ELF-1 (cell line): ENCODE data around the gene FAAP100.
"Not testable (repeated sequence)": the region's sequence is repeated elsewhere in the genome, so short reads cannot be mapped to it uniquely, and the experiment has no call there.

Source experiments
- DNase-seq: peaks from one replicate; pipeline ENCODE4 v3.0.0-alpha.2; 2016; ENCODE audit warnings: low read depth, low spot score

Gene FAAP100

DNA sequence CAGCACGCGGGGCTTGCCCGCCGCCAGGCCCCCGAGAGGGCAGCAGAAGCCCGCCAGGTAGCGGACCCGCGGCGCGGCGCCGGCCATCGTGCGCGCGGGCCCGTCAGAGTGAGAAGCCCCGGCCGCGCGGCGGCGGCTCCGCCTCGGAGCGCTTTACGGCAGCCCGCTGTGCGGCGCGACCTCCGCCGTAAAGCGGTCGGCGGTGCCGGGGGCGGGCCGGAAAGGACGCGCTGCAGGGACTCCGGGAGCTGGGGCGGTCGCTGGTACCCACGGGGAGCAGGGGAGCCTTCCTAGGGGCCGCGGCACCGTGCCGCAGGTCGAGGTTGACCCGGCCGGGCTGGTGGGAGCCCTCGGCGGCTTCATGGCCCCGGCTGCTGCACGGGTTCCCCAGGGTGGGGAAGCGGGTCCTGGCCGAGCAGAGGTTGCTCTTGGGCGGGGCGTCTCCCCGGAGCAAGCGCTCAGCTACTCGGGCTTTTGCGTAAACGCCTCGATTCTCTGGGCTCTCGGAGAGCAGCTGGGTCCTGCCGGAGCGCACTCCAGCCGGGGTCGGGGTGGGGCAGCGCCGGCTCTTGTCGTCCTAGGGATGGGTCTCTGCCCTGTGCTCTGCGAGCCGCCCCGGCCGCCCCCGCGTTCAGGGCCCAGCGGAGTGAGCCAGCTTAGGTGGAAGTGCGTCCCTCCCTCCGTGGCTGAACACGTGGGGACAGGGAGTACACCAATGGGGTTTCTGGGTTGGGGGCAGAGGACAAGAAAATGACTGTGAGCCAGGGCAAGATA lies at the start of gene FAAP100:
Gene FAAP100 (minus strand): TSS at position 110 of the 774 bp plus-strand sequence. CDS start 23 bp downstream, at position 87.
- peak; percentile 89 for DNase-seq

DNA sequence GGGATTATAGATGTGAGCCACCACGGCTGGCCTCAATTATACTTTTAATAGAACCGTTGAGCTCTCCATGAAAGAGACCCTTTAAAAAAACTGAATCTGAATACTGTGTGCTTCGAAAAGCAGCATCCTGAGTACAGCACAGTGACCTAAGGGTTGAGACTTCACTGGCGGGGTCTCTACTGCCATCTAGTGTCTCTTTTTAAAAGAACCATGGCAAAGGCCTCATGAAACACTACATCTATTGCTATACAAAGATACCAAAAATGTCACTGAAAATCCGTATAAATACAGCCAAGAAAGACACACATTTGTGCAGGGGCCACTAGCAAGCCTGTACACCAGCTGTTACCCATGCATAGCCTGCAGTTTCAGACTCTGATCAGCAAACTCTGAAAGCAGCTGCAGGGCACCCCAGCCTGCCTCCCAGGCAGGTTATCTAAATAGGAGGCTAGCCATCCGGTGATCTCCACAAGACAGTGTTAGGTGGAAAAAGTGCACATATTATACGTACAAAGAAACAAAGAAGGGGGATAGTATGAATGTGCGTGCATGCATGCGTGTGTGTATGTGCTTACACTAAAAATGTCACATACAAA lies 49.5 kb upstream of the FAAP100 start:
- peak; percentile 56 for DNase-seq

DNA sequence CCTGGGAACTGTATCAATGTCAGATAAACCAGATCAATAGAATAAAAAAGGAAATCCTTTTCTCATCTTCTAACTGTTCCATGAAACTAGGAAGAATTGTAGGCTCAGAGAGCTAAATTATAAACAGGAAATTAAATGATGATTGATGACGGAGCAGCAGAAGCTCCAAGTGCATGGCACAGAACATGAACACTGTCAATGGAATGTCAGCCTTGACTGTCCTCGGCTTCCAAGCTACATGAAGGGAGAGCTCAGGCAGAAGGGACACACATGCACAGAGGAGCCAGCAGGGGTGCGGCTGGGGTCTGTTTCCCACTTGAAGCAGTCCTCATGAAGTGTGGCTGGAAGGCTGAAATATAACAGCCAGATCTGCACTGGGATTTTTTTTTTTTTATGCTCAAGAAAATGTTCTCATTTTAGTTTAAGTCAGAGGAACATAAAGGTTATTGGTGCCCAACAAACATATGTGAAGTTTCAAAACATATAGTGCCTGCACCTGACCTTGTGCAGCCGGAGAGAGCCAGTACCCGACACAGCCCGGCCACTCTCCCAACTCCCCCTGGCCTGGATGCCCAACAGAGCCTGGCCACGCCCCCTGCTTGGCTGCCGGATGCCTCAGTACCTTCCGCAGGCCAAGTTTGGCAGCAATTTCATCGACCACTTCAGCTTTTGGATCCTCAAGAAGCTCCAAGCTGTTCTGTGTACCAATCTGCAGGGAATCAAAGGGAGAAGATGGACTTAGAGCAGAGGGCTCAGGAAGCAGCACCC lies 47.8 kb upstream of the FAAP100 start:
- no peak for DNase-seq

DNA sequence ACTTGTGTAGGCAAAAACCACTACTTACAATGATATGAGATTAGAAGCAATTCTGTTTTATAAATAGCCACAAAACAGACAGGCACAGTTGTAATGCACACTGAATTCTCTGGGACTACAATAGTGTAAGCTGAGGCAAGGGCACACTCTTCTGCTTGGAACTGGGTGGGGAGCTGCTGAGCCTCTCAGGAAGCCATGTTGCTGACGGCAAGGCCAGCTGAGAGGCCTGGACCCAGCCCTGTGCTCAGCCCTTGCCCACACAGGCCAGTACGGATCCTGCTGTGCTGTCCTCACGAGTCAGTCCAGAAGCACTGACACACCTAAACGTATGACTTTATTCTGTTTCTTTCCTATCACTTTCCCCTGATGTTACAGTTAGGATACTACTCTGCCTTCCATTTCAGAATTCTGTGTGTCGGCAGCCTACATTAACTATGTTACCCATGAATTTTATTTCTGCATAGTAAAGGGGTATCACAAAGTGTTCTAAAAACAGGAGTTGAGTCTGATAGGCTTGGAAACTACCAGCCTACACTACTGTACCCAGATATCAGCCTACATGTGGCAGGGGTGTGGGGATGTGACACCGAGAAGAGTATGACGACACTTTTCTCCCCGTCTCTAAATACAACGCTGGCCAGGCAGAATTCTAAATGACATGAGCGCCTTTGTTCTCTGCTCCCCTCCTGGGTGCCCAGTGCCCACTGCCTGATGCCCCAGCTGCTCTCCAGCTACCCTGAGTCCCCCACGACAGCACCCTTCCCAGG lies 41.1 kb upstream of the FAAP100 start:
- DNase-seq = no peak

GRCh38 chr17:81591971-81592370 lies 39.8 kb upstream of the FAAP100 start:
- no peak for DNase-seq

DNA sequence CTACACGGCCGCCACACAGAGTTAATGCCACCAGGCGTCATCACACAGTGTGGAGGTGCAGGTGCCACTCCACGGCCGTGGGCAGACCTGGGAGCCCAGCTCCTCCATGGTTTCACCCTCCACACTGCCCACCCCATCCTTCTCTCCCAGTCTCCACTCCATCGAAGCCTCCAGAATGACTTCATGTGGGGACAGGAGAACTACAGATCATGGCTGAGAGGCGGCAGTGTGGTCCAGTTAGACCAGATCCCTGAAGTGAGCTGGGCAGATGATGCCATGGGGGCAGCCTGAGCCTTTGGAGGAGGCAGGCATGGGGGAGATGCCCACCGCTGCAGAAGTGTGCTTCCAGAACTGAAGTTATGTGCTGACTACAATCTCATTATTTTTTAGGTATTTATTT lies 38.0 kb upstream of the FAAP100 start:
- no peak for DNase-seq

GRCh38 chr17:81589612-81590011 lies 37.5 kb upstream of the FAAP100 start:
- DNase-seq = no peak

DNA sequence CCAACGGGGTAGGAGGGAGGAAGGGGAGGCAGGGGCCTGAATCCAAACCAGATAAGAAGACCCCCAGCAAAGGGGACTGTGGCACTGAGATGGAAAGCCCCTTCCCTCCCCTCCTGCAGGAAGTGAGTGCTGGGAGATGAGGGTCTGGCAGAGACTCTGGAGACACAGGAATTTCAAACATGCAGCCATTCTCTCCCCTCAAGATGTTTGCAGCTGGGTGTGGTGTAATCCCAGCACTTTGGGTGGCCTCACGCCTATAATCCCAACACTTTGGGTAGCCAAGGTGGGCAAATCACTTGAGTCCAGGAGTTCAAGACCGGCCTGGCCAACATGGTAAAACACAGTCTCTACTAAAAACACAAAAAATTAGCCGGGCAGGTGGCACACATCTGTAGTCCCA lies 33.9 kb upstream of the FAAP100 start:
- peak; percentile 46 for DNase-seq

- DNase-seq = not testable (repeated sequence)
Measured at GRCh38 chr17:81584771-81585170, 32.6 kb upstream of the FAAP100 start.

DNA sequence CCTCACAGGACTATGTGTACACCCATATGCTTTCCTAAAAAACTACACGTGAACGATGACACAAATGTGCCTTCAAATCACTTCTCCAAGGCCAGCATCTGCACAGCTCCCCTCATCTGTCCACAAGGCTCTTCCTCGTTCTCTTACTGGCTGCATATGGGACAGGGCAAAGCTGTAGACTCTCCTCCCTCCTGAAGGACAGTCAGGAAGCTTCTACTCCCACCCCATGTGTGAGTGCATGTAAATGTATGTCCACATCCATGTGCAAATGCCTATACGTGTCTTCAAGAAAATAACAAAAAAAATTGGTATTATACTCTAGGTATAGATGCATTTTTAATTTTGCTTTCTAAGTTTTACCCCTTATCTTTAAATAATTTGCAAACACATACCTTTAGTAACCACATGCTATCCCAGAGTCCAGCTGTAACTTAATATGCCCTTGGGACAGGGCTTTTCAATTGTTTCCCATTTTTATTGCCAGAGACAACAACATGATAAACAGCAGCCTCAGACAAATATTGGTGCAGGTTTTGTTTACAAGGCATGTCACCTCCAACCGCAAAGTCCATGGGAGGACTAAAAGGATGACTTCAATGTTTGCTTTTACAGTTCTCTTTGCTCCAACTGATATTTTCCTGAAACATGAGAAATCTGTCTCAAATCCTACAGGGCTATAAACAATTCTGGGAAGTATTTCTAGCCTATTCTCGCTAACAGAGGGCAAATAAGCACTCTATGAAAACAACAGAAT lies 31.6 kb upstream of the FAAP100 start:
- DNase-seq = no peak

- no peak for DNase-seq
Measured at GRCh38 chr17:81582749-81583148, 30.6 kb upstream of the FAAP100 start.

DNA sequence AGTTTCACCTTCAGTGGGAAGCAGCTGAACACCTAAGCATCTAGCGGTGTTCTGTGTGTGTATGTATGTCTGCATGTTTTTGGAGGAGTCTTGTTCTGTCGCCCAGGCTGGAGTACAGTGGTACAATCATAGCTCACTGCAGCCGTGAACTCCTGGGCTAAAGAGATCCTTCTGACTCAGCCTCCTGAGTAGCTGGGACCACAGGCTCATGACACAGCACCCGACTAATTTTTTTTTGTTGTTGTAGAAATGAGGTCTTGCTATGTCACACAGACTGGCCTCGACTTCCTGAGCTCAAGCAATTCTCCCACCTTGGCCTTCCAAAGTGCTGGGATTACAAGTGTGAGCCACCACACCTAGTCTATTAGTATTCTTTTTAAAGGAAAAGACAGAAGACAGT lies 30.2 kb upstream of the FAAP100 start:
- no peak for DNase-seq

- no peak for DNase-seq
Measured at GRCh38 chr17:81581758-81582157, 29.6 kb upstream of the FAAP100 start.

DNA sequence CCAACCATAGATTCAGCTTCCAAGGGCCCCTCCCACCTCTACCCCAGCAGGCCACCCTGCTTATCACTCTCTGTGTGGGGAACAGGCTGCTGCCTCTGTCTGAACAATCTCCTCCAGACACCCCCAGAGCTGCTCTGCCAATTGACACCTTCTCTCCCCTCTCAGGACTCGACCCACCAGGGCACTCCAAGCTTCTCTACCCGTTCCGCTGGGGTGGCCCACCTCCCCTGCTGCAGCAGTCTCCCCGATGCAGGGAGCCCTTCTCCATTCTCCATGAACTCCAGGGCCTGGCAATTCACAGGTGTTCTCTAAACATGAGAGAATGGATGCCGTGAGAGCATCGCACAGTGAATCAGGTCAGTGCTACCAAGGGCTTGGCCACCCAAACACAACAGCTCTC lies 28.3 kb upstream of the FAAP100 start:
- DNase-seq = no peak

DNA sequence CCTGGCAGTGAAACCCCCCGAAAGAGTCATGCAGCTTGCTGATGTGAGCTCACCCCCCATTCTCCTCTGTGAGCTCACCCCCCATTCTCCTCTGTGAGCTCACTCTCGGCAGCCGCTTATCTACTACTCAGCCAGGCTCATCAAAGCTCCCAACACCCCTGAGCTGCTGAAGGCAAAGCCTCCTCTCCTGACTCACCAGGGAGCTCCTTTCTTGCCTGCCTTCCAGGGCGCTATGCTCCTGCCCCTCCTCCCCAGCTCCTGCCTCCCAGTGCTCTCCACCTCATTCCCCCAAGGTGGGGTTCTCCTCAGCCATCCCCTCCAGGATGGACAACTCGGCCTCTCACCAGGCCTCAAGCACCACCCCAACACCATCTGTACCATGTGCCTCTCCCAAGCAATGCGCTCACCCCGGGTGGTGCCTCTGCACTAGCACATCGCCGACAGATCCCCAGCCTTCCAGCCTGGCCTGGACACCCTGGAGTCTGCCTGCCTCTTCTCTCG lies 27.7 kb upstream of the FAAP100 start:
- peak; percentile 39 for DNase-seq

GRCh38 chr17:81579298-81579697 lies 27.1 kb upstream of the FAAP100 start:
- no peak for DNase-seq

DNA sequence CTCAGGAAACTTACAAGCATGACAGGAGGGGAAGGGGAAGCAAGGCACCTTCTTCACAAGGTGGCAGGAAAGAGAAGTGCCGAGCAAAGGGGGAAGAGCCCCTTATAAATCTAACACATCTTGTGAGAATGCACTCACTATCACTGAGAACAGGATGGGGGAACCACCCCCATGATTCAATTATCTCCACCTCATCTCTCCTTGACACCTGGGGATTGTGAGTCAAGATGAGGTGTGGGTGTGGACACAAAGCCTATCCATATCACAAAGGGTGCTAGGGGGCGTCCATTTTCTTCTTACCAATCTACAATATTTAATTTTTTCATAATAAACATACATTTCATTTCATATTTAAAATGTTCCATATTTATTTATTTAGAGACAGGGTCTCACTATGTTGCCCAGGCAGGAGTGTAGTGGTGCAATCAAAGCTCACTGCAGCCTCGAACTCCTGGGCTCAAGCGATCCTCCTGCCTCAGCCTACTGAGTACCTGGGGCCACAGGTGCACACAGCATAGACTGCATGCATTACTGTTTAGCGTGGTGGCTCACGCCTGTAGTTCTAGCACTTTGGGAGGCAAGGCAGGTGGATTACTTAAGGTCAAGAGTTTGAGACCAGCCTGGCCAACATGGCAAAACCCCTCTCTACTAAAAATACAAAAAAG lies 26.5 kb upstream of the FAAP100 start:
- no peak for DNase-seq

DNA sequence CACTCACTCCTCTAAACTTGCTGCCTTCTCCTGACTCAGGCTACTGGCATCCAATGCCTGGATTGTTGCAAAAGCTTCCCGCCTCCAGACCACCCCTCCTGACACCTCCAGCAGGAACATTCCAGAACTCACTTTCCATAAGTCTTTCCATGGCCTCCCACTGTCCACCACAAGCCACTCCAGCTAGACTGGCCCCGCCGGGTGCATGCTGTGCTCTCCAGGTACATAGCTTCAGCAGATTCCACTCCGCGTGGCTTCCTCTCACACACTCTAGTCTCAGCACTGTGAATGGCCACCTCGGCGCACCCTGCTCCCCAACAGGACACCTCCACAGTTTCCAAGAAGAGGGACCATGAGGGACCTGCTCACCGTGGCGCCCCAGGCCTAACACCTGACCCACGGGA lies 25.9 kb upstream of the FAAP100 start:
- DNase-seq = peak; percentile 20

DNA sequence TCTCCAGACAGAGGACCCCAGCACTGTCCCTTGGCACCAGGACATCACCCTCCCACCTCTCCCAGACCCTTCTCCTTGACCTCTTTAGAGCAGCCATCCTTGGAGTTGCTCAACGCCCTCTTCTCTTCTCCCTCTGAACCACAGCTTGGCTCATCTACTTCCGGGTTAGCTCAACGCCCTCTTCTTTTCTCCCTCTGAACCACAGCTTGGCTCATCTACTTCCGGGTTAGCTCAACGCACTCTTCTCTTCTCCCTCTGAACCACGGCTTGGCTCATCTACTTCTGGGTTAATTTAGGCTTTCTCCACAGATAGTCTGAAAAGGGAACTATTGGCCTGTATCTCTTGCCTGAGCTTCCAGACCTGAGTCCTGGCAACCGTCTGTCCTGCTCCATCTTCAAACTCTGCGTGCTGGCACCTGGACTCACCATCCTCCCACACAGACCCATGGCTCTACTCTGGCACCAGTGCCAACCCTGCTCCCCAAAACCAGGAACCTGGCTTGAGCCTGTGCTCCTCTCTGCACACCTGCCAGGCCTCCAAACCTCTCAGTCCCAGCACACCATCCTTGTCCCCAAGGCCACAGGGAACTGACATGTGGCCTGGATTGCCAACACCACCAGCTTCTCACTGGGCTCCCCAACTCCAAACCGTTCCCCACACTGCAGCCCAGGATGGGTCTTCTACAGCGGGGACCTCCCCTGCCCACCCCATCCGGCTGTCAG lies 25.3 kb upstream of the FAAP100 start:
- no peak for DNase-seq
